IMR-90 (cell line): ENCODE results near the gene TMCC1. TPM values are rescaled to one million over a fixed set of nuclear protein-coding genes. Genes with fewer than 3 reads are reported as not detected.

Experiments
- ATAC-seq: fragments of 200-7000 bp; cut with Tn5 transposase; 2 replicates; pipeline ENCODE4 v1.9.1; 2020; ENCODE audit warnings: low read depth, mild to moderate bottlenecking, moderate library complexity
- BruUV-seq: library from RNA; stranded (reverse); fragments of 400-500 nt; replicated peaks from 2 replicates; lab custom pipeline; 2021; lab: Mats Ljungman, UMichigan
- CTCF ChIA-PET: fragments of 300-600 bp; formaldehyde crosslinking; extraction: SDS; loops from one replicate; lab custom pipeline; 2021; ENCODE audit warnings: antibody characterized with exemption; lab: Yijun Ruan, JAX
- POLR2A ChIA-PET: fragments of 300-600 bp; sonication (Branson Sonifier 250); formaldehyde crosslinking; loops from one replicate; lab custom pipeline; 2022; ENCODE audit warnings: antibody characterized with exemption; ENCODE audit not compliant: unreplicated experiment; lab: Charles Lee
- DNase-seq: peaks from one replicate; pipeline ENCODE4 v3.0.0; 2013
- H2AFZ ChIP-seq: replicated peaks from 2 replicates; pipeline ENCODE3; 2013; ENCODE audit warnings: low read length, mild to moderate bottlenecking; ENCODE audit not compliant: poor library complexity
- H2AK5ac ChIP-seq: 2 replicates; pipeline ENCODE4 v1.6.1; 2013; ENCODE audit warnings: low read depth, low read length, inconsistent platforms
- H2AK9ac ChIP-seq: replicated peaks from 2 replicates; pipeline ENCODE3; 2013; ENCODE audit warnings: mild to moderate bottlenecking, low read depth, low read length, moderate library complexity; ENCODE audit not compliant: poor library complexity
- H2BK120ac ChIP-seq: 2 replicates; pipeline ENCODE4 v1.6.1; 2013; ENCODE audit warnings: low read depth, low read length, inconsistent platforms
- H2BK15ac ChIP-seq: 3 replicates; pipeline ENCODE4 v1.6.1; 2013; ENCODE audit warnings: low read depth, low read length, inconsistent platforms
- H2BK20ac ChIP-seq: 2 replicates; pipeline ENCODE4 v1.6.1; 2013; ENCODE audit warnings: low read depth, mild to moderate bottlenecking, inconsistent platforms, low read length, moderate library complexity
- H2BK5ac ChIP-seq: 2 replicates; pipeline ENCODE4 v1.6.1; 2013; ENCODE audit warnings: mild to moderate bottlenecking, low read depth, low read length, inconsistent platforms; ENCODE audit not compliant: poor library complexity, severe bottlenecking
- H3K14ac ChIP-seq: replicated peaks from 2 replicates; pipeline ENCODE4 v1.6.1; 2013; ENCODE audit warnings: low read depth, low read length, inconsistent platforms
- H3K18ac ChIP-seq: 2 replicates; pipeline ENCODE4 v1.6.1; 2013; ENCODE audit warnings: low read depth, low read length, control low read depth
- H3K23ac ChIP-seq: 2 replicates; pipeline ENCODE4 v1.6.1; 2013; ENCODE audit warnings: low read depth, low read length, inconsistent platforms
- H3K27ac ChIP-seq: 2 replicates; pipeline ENCODE4 v1.5.1; 2013; ENCODE audit warnings: mild to moderate bottlenecking, control low read depth, low read length; ENCODE audit not compliant: insufficient read depth
- H3K27me3 ChIP-seq: 2 replicates; pipeline ENCODE4 v1.6.1; 2013; ENCODE audit warnings: low read length; ENCODE audit not compliant: control insufficient read depth, insufficient read depth
- H3K36me3 ChIP-seq: 2 replicates; pipeline ENCODE4 v1.6.1; 2013; ENCODE audit warnings: low read length, mixed read lengths; ENCODE audit not compliant: control insufficient read depth, insufficient read depth
- H3K4ac ChIP-seq: 2 replicates; pipeline ENCODE4 v1.6.1; 2013; ENCODE audit warnings: low read depth, low read length, inconsistent platforms
- H3K4me1 ChIP-seq: 2 replicates; pipeline ENCODE4 v1.6.1; 2013; ENCODE audit warnings: low read length, mixed read lengths; ENCODE audit not compliant: control insufficient read depth, insufficient read depth
- H3K4me2 ChIP-seq: 2 replicates; pipeline ENCODE4 v1.6.1; 2013; ENCODE audit warnings: low read depth, mild to moderate bottlenecking, control low read depth, low read length, moderate library complexity
- H3K4me3 ChIP-seq: 2 replicates; pipeline ENCODE4 v1.5.1; 2013; ENCODE audit warnings: low read depth, mild to moderate bottlenecking, control low read depth, low read length, moderate library complexity; ENCODE audit not compliant: insufficient read depth
- H3K56ac ChIP-seq: 2 replicates; pipeline ENCODE4 v1.6.1; 2013; ENCODE audit warnings: low read length, inconsistent platforms; ENCODE audit not compliant: insufficient read depth; ENCODE audit errors: extremely low read depth
- H3K79me1 ChIP-seq, 2 experiments: 2 replicates each; pipeline ENCODE4 v1.6.1; 2013; ENCODE audit warnings: low read length in 2 of 2, inconsistent platforms in 1 of 2, low read depth in 1 of 2
- H3K9ac ChIP-seq: 2 replicates; pipeline ENCODE4 v1.6.1; 2013; ENCODE audit warnings: low read depth, low read length, control low read depth
- H3K9me1 ChIP-seq: 2 replicates; pipeline ENCODE4 v1.6.1; 2013; ENCODE audit warnings: low read length, inconsistent platforms; ENCODE audit not compliant: insufficient read depth
- H3K9me3 ChIP-seq: 2 replicates; pipeline ENCODE4 v1.6.1; 2013; ENCODE audit warnings: low read length; ENCODE audit not compliant: control insufficient read depth, insufficient read depth
- H4K20me1 ChIP-seq: 2 replicates; pipeline ENCODE4 v1.6.1; 2013; ENCODE audit warnings: low read length, inconsistent platforms; ENCODE audit not compliant: insufficient read depth
- H4K5ac ChIP-seq: 2 replicates; pipeline ENCODE4 v1.6.1; 2013; ENCODE audit warnings: mild to moderate bottlenecking, low read depth, low read length, control low read depth
- H4K8ac ChIP-seq, 2 experiments: 2 replicates each; pipeline ENCODE4 v1.6.1; 2013; ENCODE audit warnings: low read depth in 2 of 2, low read length in 2 of 2, control low read depth in 1 of 2, inconsistent platforms in 1 of 2
- H4K91ac ChIP-seq: 2 replicates; pipeline ENCODE4 v1.6.1; 2013; ENCODE audit warnings: low read depth, low read length, inconsistent platforms; ENCODE audit not compliant: insufficient read depth
- BHLHE40 ChIP-seq: fragments of 150-350 bp; IDR thresholded peaks from 2 replicates; pipeline ENCODE4 v1.6.1; 2016; ENCODE audit warnings: mild to moderate bottlenecking, low read depth, low read length
- CEBPB ChIP-seq: IDR thresholded peaks from 2 replicates; pipeline ENCODE4 v1.6.1; 2012; ENCODE audit warnings: low read depth, low read length, improper control_type of control experiment
- CHD1 ChIP-seq: IDR thresholded peaks from 2 replicates; pipeline ENCODE4 v1.6.1; 2012; ENCODE audit warnings: low read depth, low read length, improper control_type of control experiment
- FOS ChIP-seq: fragments of 150-350 bp; IDR thresholded peaks from 2 replicates; pipeline ENCODE4 v1.6.1; 2016; ENCODE audit warnings: low read depth, low read length
- MAFK ChIP-seq: IDR thresholded peaks from 2 replicates; pipeline ENCODE4 v1.6.1; 2012; ENCODE audit warnings: low read depth, low read length, improper control_type of control experiment
- MAZ ChIP-seq: IDR thresholded peaks from 2 replicates; pipeline ENCODE4 v1.6.1; 2012; ENCODE audit warnings: low read depth, mild to moderate bottlenecking, low read length, improper control_type of control experiment, moderate library complexity, borderline replicate concordance
- MXI1 ChIP-seq: IDR thresholded peaks from 2 replicates; pipeline ENCODE4 v1.6.1; 2012; ENCODE audit warnings: low read depth, mild to moderate bottlenecking, low read length, moderate library complexity, borderline replicate concordance
- NFE2L2 ChIP-seq: fragments of 150-350 bp; IDR thresholded peaks from 2 replicates; pipeline ENCODE4 v1.6.1; 2016; ENCODE audit warnings: low read depth, mild to moderate bottlenecking, low read length
- POLR2A ChIP-seq: IDR thresholded peaks from 2 replicates; pipeline ENCODE4 v1.6.1; 2012; ENCODE audit warnings: mild to moderate bottlenecking, low read depth, low read length
- RAD21 ChIP-seq: IDR thresholded peaks from 2 replicates; pipeline ENCODE4 v1.6.1; 2012; ENCODE audit warnings: low read length, improper control_type of control experiment
- RCOR1 ChIP-seq: IDR thresholded peaks from 2 replicates; pipeline ENCODE4 v1.6.1; 2012; ENCODE audit warnings: mild to moderate bottlenecking, low read length, improper control_type of control experiment; ENCODE audit not compliant: insufficient replicate concordance
- RFX5 ChIP-seq: IDR thresholded peaks from 2 replicates; pipeline ENCODE4 v1.8.0; 2012; ENCODE audit warnings: low read depth, mild to moderate bottlenecking, low read length, moderate library complexity
- SMC3 ChIP-seq: fragments of 150-350 bp; IDR thresholded peaks from 2 replicates; pipeline ENCODE4 v1.6.1; 2016; ENCODE audit warnings: low read depth, mild to moderate bottlenecking, antibody characterized with exemption, low read length, moderate library complexity
- WGBS, 2 experiments: methylation state at CpG; one replicate each; pipeline versions ENCODE4 v1.1.5 to v1.1.7; 2013; ENCODE audit warnings: missing lambda C conversion rate in 2 of 2; ENCODE audit not compliant: insufficient read length in 1 of 2; ENCODE audit errors: extremely low coverage in 2 of 2; 5-methylcytosine and 5-hydroxymethylcytosine counted together
- dilution Hi-C: fragments of 300-500 bp; cut with HindIII; formaldehyde crosslinking; loops from one replicate; pipeline ENCODE4 v1.14.3; 2018; ENCODE audit warnings: low sequenced_read_pairs; ENCODE audit not compliant: unreplicated experiment
- in situ Hi-C: fragments of 300-500 bp; cut with MboI; formaldehyde crosslinking; loops from 3 replicates; pipeline ENCODE4 v1.14.3; 2019; ENCODE audit warnings: low sequenced_read_pairs, inconsistent platforms, mixed read lengths
- intact Hi-C: fragments of 100-400 bp; cut with micrococcal nuclease; formaldehyde crosslinking; loops from 2 replicates; pipeline ENCODE4 v1.10.0; 2022
- polyA plus RNA-seq, 3 experiments: library from polyadenylated mRNA; depleted of rRNA; stranded (reverse); fragments of >200 nt; gene quantifications; 2 replicates each; pipeline ENCODE4 v1.2.3, GENCODE V29; 2012; ENCODE audit warnings: low replicate concordance in 1 of 3
- total RNA-seq: library from RNA; depleted of rRNA; stranded (reverse); fragments of >200 nt; gene quantifications from 2 replicates; pipeline ENCODE4 v1.2.3, GENCODE V29; 2012
- TF ChIP-seq, protein P1 (sequence below): conservative IDR thresholded peaks from 2 replicates; pipeline ENCODE4 v1.5.1; 2012; ENCODE audit warnings: mild to moderate bottlenecking, low read depth, low read length, improper control_type of control experiment
- TF ChIP-seq, protein P2 (sequence below): fragments of 150-350 bp; IDR thresholded peaks from 2 replicates; pipeline ENCODE4 v1.6.1; 2017; ENCODE audit warnings: mild to moderate bottlenecking, antibody characterized with exemption, low read length, low read depth

Gene TMCC1
- total and polyA plus RNA-seq, 2 of the 4 experiments (the other 2 are of a cell fraction): 5.0 to 7.3 TPM

DNA sequence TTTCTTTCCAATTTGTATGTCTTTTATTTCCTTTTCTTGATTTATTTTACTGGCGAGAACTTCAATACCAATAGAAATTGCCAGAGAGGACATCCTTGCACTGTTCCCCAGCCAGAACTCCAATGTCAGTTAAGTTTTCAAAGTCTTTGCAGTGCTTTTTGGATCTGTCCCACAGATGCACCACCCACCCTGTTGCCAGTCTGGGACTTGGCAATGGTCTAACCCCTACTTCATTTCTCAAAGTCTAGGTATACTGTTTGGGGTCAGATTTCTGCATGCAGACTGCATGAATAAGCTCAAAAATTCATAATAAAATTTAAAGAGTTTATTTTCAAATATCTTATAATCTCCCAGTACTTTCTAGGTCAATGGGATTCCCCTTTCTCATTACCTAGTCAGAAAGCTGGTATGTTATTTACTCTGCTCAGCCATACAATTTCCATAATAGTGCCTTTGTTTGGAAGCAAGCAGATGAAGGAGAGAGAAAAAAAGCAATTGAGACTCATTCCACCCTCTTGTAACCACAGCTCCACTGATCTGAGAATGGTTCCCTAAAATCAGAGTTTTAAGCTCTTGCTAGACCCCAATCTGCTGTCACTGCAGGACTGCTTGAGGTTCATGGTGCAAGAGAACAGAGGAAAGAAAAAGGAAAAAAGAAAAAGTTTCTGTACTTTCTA, 161.2 kb downstream of the TMCC1 start:
- no peak overlapping the region for H2AFZ ChIP-seq
- no CpG with 5 or more reads among the region's 1 CpG for WGBS, 2 experiments
- H4K20me1 ChIP-seq: peaks cover 3% of the 10 kb centered on the region; the same call in 1 of the 2 replicates
- no peak overlapping the region for H2BK15ac ChIP-seq
- DNase-seq: peak; percentile 75
- H3K79me1 ChIP-seq: 0 out of 4 replicates have a peak, but pooled peaks cover 0 to 6% of the 10 kb centered on the region in 2 experiments
- POLR2A ChIA-PET: no interaction called here
- no peak overlapping the region for H3K56ac ChIP-seq
- H3K36me3 ChIP-seq: no peaks in the 10 kb centered on the region; the same call in 1 of the 2 replicates
- peak overlapping the region; percentile 58; the same call in 1 of the 2 replicates for H3K4me2 ChIP-seq
- H2BK120ac ChIP-seq: no peak overlapping the region
- no peak overlapping the region for H3K4me3 ChIP-seq
- H3K14ac ChIP-seq: 0 out of 2 replicates have a peak overlapping the region, but pooled peaks have one; percentile 28
- H3K9me3 ChIP-seq: no peaks in the 10 kb centered on the region
- no peak overlapping the region for H3K27ac ChIP-seq
- no peak overlapping the region for H2AK9ac ChIP-seq
- H3K4ac ChIP-seq: no peak overlapping the region
- no TSS peak for BruUV-seq
- H3K18ac ChIP-seq: no peak overlapping the region; the same call in 1 of the 2 replicates
- H3K23ac ChIP-seq: no peak overlapping the region
- in situ Hi-C loops: no loop called here
- dilution Hi-C loops: no loop called here
- H3K4me1 ChIP-seq: peaks cover 10% of the 10 kb centered on the region
- no peak overlapping the region for H2AK5ac ChIP-seq
- H4K91ac ChIP-seq: no peak overlapping the region
- intact Hi-C loops: no loop called here
- no peak overlapping the region for H2BK20ac ChIP-seq
- ATAC-seq: peak; percentile 82
- no peak overlapping the region for H4K8ac ChIP-seq
- no peak overlapping the region for H2BK5ac ChIP-seq
- H3K9ac ChIP-seq: no peak overlapping the region
- CTCF ChIA-PET: interaction anchor here (1.3 kb wide), 1 partner anchor 13 kb away, joined by 5 read pairs; no protein-coding TSS in a partner anchor
- H4K5ac ChIP-seq: no peak overlapping the region
- H3K27me3 ChIP-seq: no peaks in the 10 kb centered on the region
- H3K9me1 ChIP-seq: peaks cover 3% of the 10 kb centered on the region; the same call in 1 of the 2 replicates
- TF ChIP-seq, protein P1, sequence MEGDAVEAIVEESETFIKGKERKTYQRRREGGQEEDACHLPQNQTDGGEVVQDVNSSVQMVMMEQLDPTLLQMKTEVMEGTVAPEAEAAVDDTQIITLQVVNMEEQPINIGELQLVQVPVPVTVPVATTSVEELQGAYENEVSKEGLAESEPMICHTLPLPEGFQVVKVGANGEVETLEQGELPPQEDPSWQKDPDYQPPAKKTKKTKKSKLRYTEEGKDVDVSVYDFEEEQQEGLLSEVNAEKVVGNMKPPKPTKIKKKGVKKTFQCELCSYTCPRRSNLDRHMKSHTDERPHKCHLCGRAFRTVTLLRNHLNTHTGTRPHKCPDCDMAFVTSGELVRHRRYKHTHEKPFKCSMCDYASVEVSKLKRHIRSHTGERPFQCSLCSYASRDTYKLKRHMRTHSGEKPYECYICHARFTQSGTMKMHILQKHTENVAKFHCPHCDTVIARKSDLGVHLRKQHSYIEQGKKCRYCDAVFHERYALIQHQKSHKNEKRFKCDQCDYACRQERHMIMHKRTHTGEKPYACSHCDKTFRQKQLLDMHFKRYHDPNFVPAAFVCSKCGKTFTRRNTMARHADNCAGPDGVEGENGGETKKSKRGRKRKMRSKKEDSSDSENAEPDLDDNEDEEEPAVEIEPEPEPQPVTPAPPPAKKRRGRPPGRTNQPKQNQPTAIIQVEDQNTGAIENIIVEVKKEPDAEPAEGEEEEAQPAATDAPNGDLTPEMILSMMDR: no peak
- TF ChIP-seq RFX5 (no peak), RAD21 (no peak), MAFK (no peak), CEBPB (no peak), MXI1 (no peak), RCOR1 (no peak), NFE2L2 (no peak), BHLHE40 (no peak), CHD1 (no peak), FOS (no peak), MAZ (no peak), POLR2A (no peak), SMC3 (no peak)
- TF ChIP-seq, protein P2, sequence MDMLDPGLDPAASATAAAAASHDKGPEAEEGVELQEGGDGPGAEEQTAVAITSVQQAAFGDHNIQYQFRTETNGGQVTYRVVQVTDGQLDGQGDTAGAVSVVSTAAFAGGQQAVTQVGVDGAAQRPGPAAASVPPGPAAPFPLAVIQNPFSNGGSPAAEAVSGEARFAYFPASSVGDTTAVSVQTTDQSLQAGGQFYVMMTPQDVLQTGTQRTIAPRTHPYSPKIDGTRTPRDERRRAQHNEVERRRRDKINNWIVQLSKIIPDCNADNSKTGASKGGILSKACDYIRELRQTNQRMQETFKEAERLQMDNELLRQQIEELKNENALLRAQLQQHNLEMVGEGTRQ: no peak
